Measurements from ENCODE around the gene KRTCAP3. TPM values are rescaled to one million over a fixed set of nuclear protein-coding genes. Genes with fewer than 3 reads are reported as not detected.
A peak's percentile ranks its signal among the peaks of the same experiment; 100 is the strongest.

The KRTCAP3 gene
- total and polyA plus RNA-seq, 9 of the 15 experiments (the other 6 are each of a cell fraction or from before 2014, with no cell fraction given): 0.24 to 1.4 (median 0.73) TPM

DNA sequence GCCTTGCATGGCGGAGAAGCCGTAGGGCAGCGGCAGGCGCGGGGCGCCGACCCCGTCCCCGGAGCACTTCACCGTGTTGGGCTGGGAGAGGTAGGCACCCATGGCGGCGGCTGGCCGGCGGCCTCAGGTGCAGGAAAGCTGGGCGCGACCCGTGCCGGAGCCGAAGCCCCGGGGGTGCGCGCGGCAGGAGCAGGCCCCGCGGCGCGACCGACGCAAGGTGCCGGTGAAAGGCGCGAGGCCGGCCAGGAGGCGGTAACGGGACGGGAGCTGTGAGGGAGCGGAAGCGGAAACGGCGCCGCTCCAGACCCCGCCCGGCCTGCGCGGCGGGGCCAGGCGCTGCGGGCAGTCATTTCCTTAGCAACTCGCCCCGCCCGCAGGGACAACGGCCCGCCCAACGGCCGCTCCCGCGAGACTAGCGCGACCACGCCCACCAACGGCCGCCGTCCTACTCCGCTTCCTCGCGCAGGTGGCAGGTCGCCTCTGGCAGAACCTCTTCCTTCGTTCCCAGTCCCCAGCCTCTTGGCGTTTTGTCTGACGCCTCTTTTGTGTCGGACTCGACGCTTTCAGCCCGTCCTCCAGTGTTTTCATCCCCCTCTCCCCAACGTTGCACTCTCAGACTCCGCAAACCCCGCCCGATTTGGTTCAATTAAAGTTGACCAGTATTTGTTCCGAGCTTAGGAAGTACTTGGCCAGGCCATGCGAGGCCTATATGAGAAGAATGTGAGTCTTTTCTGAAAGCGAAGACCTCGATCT lies 32.7 kb upstream of the KRTCAP3 start, which contains the start of gene PPM1G (continued):
- TF ChIP-seq ZNF511 (CRISPR knock-in tag; IDR thresholded peaks at IDR 0.05): peak; percentile 54; the same call in 1 of the 2 replicates
- TF ChIP-seq CCAR2 (IDR thresholded peaks at IDR 0.05; ENCODE audit: low read depth, low read length): no peak
- peak; percentile 17; the same call in 1 of the 2 replicates for TF ChIP-seq MAFF (IDR thresholded peaks at IDR 0.05; ENCODE audit: low read length)
- no peak for TF ChIP-seq ZNF140 (CRISPR knock-in tag; IDR thresholded peaks at IDR 0.05)
- peak; percentile 79 to 95 for TF ChIP-seq MAZ (CRISPR knock-in tag; conservative IDR thresholded peaks at IDR 0.05 in 1 of 2, IDR thresholded peaks at IDR 0.05 in 1 of 2)
- TF ChIP-seq, protein P1, sequence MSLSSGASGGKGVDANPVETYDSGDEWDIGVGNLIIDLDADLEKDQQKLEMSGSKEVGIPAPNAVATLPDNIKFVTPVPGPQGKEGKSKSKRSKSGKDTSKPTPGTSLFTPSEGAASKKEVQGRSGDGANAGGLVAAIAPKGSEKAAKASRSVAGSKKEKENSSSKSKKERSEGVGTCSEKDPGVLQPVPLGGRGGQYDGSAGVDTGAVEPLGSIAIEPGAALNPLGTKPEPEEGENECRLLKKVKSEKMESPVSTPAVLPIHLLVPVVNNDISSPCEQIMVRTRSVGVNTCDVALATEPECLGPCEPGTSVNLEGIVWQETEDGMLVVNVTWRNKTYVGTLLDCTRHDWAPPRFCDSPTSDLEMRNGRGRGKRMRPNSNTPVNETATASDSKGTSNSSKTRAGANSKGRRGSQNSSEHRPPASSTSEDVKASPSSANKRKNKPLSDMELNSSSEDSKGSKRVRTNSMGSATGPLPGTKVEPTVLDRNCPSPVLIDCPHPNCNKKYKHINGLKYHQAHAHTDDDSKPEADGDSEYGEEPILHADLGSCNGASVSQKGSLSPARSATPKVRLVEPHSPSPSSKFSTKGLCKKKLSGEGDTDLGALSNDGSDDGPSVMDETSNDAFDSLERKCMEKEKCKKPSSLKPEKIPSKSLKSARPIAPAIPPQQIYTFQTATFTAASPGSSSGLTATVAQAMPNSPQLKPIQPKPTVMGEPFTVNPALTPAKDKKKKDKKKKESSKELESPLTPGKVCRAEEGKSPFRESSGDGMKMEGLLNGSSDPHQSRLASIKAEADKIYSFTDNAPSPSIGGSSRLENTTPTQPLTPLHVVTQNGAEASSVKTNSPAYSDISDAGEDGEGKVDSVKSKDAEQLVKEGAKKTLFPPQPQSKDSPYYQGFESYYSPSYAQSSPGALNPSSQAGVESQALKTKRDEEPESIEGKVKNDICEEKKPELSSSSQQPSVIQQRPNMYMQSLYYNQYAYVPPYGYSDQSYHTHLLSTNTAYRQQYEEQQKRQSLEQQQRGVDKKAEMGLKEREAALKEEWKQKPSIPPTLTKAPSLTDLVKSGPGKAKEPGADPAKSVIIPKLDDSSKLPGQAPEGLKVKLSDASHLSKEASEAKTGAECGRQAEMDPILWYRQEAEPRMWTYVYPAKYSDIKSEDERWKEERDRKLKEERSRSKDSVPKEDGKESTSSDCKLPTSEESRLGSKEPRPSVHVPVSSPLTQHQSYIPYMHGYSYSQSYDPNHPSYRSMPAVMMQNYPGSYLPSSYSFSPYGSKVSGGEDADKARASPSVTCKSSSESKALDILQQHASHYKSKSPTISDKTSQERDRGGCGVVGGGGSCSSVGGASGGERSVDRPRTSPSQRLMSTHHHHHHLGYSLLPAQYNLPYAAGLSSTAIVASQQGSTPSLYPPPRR (CRISPR knock-in tag; IDR thresholded peaks at IDR 0.05; ENCODE audit: borderline replicate concordance): peak; percentile 70; the same call in 1 of the 2 replicates
- no peak for TF ChIP-seq CEBPZ (IDR thresholded peaks at IDR 0.05; ENCODE audit: borderline replicate concordance, low read depth, low read length)
- TF ChIP-seq DPF2 (IDR thresholded peaks at IDR 0.05): no peak; the same call in 1 of the 2 replicates
- TF ChIP-seq SMAD2 (IDR thresholded peaks at IDR 0.05; ENCODE audit: low read depth, low read length): no peak
- no peak for TF ChIP-seq HSF4 (CRISPR knock-in tag; IDR thresholded peaks at IDR 0.05; ENCODE audit: borderline replicate concordance)
- TF ChIP-seq TEAD1 (CRISPR knock-in tag; IDR thresholded peaks at IDR 0.05): 0 out of 4 replicates have a peak, but pooled peaks have one; percentile 18 to 22
- no peak for TF ChIP-seq LARP7 (IDR thresholded peaks at IDR 0.05)
- TF ChIP-seq NFRKB (IDR thresholded peaks at IDR 0.05; ENCODE audit: low read depth): 0 out of 2 replicates have a peak, but pooled peaks have one; percentile 55
- peak; percentile 16; the same call in 1 of the 2 replicates for TF ChIP-seq ETV1 (tag; conservative IDR thresholded peaks at IDR 0.05; ENCODE audit: low read depth)
- peak; percentile 87 for TF ChIP-seq PCBP1 (IDR thresholded peaks at IDR 0.05; ENCODE audit: low read depth, low read length, poor library complexity, severe bottlenecking)
- TF ChIP-seq MEF2A (IDR thresholded peaks at IDR 0.05; ENCODE audit: control insufficient read depth, low read depth, low read length): no peak
- peak; percentile 83; the same call in 1 of the 2 replicates for TF ChIP-seq KLF13 (tag; IDR thresholded peaks at IDR 0.05; ENCODE audit: borderline replicate concordance, low read depth)
- TF ChIP-seq, protein P2, sequence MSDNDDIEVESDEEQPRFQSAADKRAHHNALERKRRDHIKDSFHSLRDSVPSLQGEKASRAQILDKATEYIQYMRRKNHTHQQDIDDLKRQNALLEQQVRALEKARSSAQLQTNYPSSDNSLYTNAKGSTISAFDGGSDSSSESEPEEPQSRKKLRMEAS (CRISPR knock-in tag; IDR thresholded peaks at IDR 0.05): peak; percentile 82
